ENCODE measurements around the gene KLK5. TPM values are rescaled to one million over a fixed set of nuclear protein-coding genes. Genes with fewer than 3 reads are reported as not detected.

The KLK5 gene
- total and polyA plus RNA-seq, 12 donors: not detected

DNA sequence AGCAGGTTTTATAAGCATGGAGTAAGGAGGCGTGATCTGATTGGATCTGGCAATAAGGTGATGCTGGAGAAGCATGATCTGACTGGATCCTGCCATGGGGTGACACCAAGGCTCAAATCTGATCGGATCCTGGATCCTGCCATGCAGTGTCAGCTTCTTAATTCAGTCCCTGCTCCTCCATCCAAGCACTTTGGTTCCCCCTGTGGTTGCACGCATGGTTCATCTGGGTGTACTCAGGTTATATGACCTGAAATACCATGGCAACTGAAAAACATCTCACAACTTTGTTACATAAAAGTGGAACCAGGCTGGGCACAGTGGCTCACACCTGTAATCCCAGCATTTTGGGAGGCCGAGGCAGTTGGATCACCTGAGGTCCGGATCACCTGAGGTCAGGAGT, 24.0 kb downstream of the KLK5 start:
- H3K36me3 ChIP-seq (replicated peaks in 1 of 2): no peaks in the 10 kb centered on the region
- H3K4me1 ChIP-seq (replicated peaks in 1 of 2): no peaks in the 10 kb centered on the region
- H3K27me3 ChIP-seq: peaks cover 16% of the 10 kb centered on the region
- WGBS, 4 donors: 65 to 78% (median 69%) methylated on average over 3 to 5 of the region's 5 CpGs
- TF ChIP-seq CTCF (IDR thresholded peaks at IDR 0.05) (no peak), POLR2A (IDR thresholded peaks at IDR 0.05) (no peak)
- no peak for DNase-seq
- no peak overlapping the region for H3K4me3 ChIP-seq
- H3K9me3 ChIP-seq (replicated peaks in 1 of 3): no peaks in the 10 kb centered on the region
- intact Hi-C loops (cut with DNase I): loop anchor here (10.0 kb wide), 3 partner anchors 144 to 214 kb away; partner anchors contain the start of gene SHANK1 (in 1 of the 2)
- H3K27ac ChIP-seq: no peak overlapping the region

DNA sequence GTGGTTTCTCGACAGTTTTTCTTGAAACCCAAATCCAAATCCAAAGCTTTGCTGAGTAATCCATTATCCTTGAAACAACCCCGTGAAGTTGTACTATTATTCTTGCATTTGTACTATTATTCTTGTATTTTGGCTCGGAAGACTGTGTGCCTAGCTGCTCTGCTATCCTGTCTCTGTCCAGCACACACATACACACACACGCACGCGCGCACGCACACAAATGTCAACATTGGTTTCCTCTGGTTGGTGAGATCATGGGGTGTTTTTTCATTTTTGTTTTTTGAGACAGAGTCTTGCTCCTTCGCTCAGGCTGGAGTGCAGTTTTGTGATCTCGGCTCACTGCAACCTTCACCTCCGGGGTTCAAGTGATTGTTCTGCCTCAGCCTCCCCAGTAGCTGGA, 26.7 kb downstream of the KLK5 start:
- H3K4me1 ChIP-seq (replicated peaks in 1 of 2): peaks cover 0 to 10% of the 10 kb centered on the region in 2 donors
- H3K9me3 ChIP-seq (replicated peaks in 1 of 3): no peaks in the 10 kb centered on the region
- no peaks in the 10 kb centered on the region for H3K36me3 ChIP-seq (replicated peaks in 1 of 2)
- intact Hi-C loops (cut with DNase I): loop anchor here (10.0 kb wide), 3 partner anchors 141 to 211 kb away; partner anchors contain the start of gene SHANK1 (in 1 of the 2)
- WGBS, 4 donors: 65 to 75% (median 74%) methylated on average over 11 of the region's 11 CpGs
- DNase-seq: no peak
- H3K27ac ChIP-seq: no peak overlapping the region
- TF ChIP-seq CTCF (IDR thresholded peaks at IDR 0.05): no peak
- TF ChIP-seq POLR2A (IDR thresholded peaks at IDR 0.05): no peak
- H3K4me3 ChIP-seq: no peak overlapping the region
- peaks cover 16% of the 10 kb centered on the region for H3K27me3 ChIP-seq

DNA sequence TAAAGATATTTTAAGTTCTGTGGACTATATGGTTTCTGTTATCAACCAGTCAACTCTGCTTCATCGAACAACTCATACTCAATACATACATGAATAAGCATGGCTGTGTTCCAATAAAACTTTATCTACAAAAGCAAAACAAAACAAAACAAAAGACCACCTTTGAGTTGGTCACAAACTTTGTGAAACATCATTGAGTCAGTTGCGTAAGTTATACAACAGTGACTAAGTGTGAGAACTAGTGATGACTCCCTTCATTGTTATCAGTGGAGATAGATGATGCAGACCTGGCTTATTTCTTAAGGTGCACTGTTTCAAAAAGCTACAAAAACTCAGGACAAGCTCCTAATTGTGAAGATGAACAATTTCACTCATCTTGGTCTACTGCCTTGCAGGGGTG, 27.1 kb downstream of the KLK5 start:
- 72 to 76% (median 74%) methylated on average over 2 of the region's 2 CpGs for WGBS, 4 donors
- TF ChIP-seq CTCF (IDR thresholded peaks at IDR 0.05) (no peak), POLR2A (IDR thresholded peaks at IDR 0.05) (no peak)

GRCh38 chr19:50924586-50924985, 28.3 kb downstream of the KLK5 start:
- H3K36me3 ChIP-seq (replicated peaks in 1 of 2): no peaks in the 10 kb centered on the region
- H3K4me3 ChIP-seq: no peak overlapping the region
- 53 to 63% (median 58%) methylated on average over 6 of the region's 6 CpGs for WGBS, 4 donors
- intact Hi-C loops (cut with DNase I): loop anchor here (5.0 to 10.0 kb wide), 4 partner anchors 117 to 210 kb away; partner anchors contain the start of gene SHANK1 (in 1 of the 2)
- no peak overlapping the region for H3K27ac ChIP-seq
- no peak for DNase-seq
- peaks cover 0 to 10% of the 10 kb centered on the region in 2 donors for H3K4me1 ChIP-seq (replicated peaks in 1 of 2)
- peaks cover 16% of the 10 kb centered on the region for H3K27me3 ChIP-seq
- no peaks in the 10 kb centered on the region for H3K9me3 ChIP-seq (replicated peaks in 1 of 3)
- TF ChIP-seq CTCF (IDR thresholded peaks at IDR 0.05): no peak
- TF ChIP-seq POLR2A (IDR thresholded peaks at IDR 0.05): no peak

More for the DNA sequence above, 27.1 kb downstream of the KLK5 start:
- H3K9me3 ChIP-seq (replicated peaks in 1 of 3): no peaks in the 10 kb centered on the region
- peaks cover 0 to 10% of the 10 kb centered on the region in 2 donors for H3K4me1 ChIP-seq (replicated peaks in 1 of 2)
- no peak for DNase-seq
- no peak overlapping the region for H3K4me3 ChIP-seq
- peaks cover 16% of the 10 kb centered on the region for H3K27me3 ChIP-seq
- H3K36me3 ChIP-seq (replicated peaks in 1 of 2): no peaks in the 10 kb centered on the region
- no peak overlapping the region for H3K27ac ChIP-seq
- intact Hi-C loops (cut with DNase I): loop anchor here (10.0 kb wide), 3 partner anchors 141 to 211 kb away; partner anchors contain the start of gene SHANK1 (in 1 of the 2)
